KG1 (cell line): ENCODE results near the gene PRMT2.
"Not testable (repeated sequence)": the region's sequence is repeated elsewhere in the genome, so short reads cannot be mapped to it uniquely, and the experiment has no call there.

Experiments used
- DNase-seq: peaks from one replicate; lab custom pipeline; 2025; lab: John Stamatoyannopoulos, UW

PRMT2 gene

GRCh38 chr21:46668904-46669303 is 33.4 kb downstream of the PRMT2 start:
- DNase-seq, result not testable (repeated sequence)

- DNase-seq, result no peak
Observed at GRCh38 chr21:46674430-46675007, 39.0 kb downstream of the PRMT2 start.

GRCh38 chr21:46675595-46676280 is 40.3 kb downstream of the PRMT2 start:
- DNase-seq, result no peak

- not testable (repeated sequence) for DNase-seq
Observed at GRCh38 chr21:46676542-46676941, 41.1 kb downstream of the PRMT2 start.

GRCh38 chr21:46681593-46681992 is 46.1 kb downstream of the PRMT2 start:
- DNase-seq, result not testable (repeated sequence)

- DNase-seq, result not testable (repeated sequence)
Observed at GRCh38 chr21:46698652-46699051, 63.2 kb downstream of the PRMT2 start.

- DNase-seq, result not testable (repeated sequence)
Observed at GRCh38 chr21:46699104-46699503, 63.6 kb downstream of the PRMT2 start.
